OCI-LY3 (cell line): Measurements from ENCODE around the gene SHC4.
"Not testable (repeated sequence)": the region's sequence is repeated elsewhere in the genome, so short reads cannot be mapped to it uniquely, and the experiment has no call there.

Source experiments
- H2AFZ ChIP-seq: fragments of 200-600, 300-600 bp; shearing (Covaris generic); 2 replicates; pipeline ENCODE4 v1.6.0; 2014; ENCODE audit warnings: antibody characterized with exemption, low read depth, low read length
- H3K27ac ChIP-seq: fragments of 200-600, 300-600 bp; sonication (generic); 2 replicates; pipeline ENCODE4 v1.5.1; 2014; ENCODE audit warnings: mild to moderate bottlenecking, low read length, moderate library complexity, mixed read lengths
- H3K27me3 ChIP-seq: fragments of 200-600, 300-600 bp; sonication (generic); 2 replicates; pipeline ENCODE4 v1.6.1; 2014; ENCODE audit warnings: low read depth, low read length, mixed read lengths
- H3K36me3 ChIP-seq: fragments of 200-600, 300-600 bp; sonication (generic); replicated peaks from 2 replicates; pipeline ENCODE3; 2014; ENCODE audit warnings: low read depth, low read length, mixed read lengths
- H3K4me1 ChIP-seq: fragments of 300-600, 200-600 bp; sonication (generic); 2 replicates; pipeline ENCODE4 v1.6.1; 2014; ENCODE audit warnings: low read length, mixed read lengths
- H3K4me2 ChIP-seq: fragments of 200-600, 300-600 bp; sonication (generic); 2 replicates; pipeline ENCODE4 v1.6.1; 2014; ENCODE audit warnings: low read length, mixed read lengths
- H3K4me3 ChIP-seq: fragments of 300-600, 200-600 bp; sonication (generic); 2 replicates; pipeline ENCODE4 v1.5.1; 2014; ENCODE audit warnings: antibody characterized with exemption, mild to moderate bottlenecking, low read length, moderate library complexity
- H3K79me2 ChIP-seq: fragments of 300-600, 200-600 bp; shearing (Covaris generic); 2 replicates; pipeline ENCODE4 v1.6.1; 2014; ENCODE audit warnings: mild to moderate bottlenecking, low read length, mixed read lengths
- H3K9ac ChIP-seq: fragments of 300-600, 200-600 bp; shearing (Covaris generic); 2 replicates; pipeline ENCODE4 v1.6.0; 2014; ENCODE audit warnings: mild to moderate bottlenecking, low read length, moderate library complexity
- H3K9me3 ChIP-seq: fragments of 200-600, 300-600 bp; shearing (Covaris generic); 2 replicates; pipeline ENCODE4 v1.6.1; 2014; ENCODE audit warnings: low read length, mixed read lengths; ENCODE audit not compliant: insufficient read depth
- H4K20me1 ChIP-seq: fragments of 200-600, 300-600 bp; sonication (generic); 2 replicates; pipeline ENCODE4 v1.6.1; 2016; ENCODE audit warnings: low read length, mixed read lengths; ENCODE audit not compliant: insufficient read depth
- EZH2phosphoT487 ChIP-seq: fragments of 200-600 bp; shearing (Covaris generic); IDR thresholded peaks from 2 replicates; pipeline ENCODE4 v1.6.1; 2018; ENCODE audit warnings: antibody characterized with exemption, mixed run types, low read depth
- TF ChIP-seq, protein P1 (sequence below): fragments of 200-600, 300-600 bp; sonication (generic); IDR thresholded peaks from 2 replicates; pipeline ENCODE4 v1.5.1; 2014; ENCODE audit warnings: antibody characterized with exemption, low read length, low read depth

SHC4 gene

DNA sequence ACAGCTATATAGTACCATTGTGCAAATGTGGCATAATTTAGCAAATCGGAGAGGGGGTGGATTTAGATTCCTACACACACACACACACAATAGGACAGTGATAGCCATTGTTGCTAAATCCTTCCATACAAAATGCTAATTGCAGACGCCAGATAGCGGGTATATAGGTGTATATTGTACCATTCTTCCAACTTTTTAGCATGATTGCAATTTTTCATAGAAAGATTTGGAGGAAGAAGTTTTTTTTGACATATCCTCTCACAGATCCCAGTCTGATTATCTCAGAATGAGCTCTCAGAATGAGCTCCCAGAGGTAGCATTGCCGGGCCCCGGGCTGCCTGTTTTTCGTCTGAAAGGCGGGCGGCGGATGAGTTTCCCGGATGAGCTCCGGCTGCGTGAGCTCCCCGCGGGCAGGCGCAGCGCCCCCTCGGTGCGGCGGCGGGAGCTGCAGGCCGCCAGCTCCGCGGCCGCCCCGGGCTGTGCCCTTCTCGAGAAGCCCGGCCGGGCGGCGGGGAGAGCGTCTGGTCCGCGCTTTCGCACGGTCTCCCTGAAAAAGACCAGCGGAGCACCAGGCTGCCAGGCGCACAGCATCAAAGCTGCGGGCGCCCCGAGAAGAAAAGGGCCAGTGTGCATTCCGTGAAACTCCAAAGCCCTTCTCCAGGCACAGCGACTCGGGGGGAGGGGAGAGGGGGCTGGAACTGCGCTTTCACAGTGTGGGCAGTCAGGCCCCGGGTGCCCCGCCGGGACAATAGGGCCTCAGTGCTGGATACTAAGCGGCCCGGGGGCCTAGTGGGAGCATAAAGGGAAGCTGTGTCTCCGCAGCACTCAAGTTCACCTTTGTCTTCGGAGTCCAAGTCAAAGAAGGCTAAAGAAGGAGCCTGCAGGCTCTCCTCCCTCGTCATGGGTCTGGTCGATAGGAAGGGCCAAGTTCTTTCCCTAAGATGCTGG lies 12.0 kb upstream of the SHC4 start:
- H3K4me1 ChIP-seq = peaks cover 11% of the 10 kb centered on the region; the same call in 1 of the 2 replicates
- no peaks in the 10 kb centered on the region for H3K79me2 ChIP-seq
- TF ChIP-seq EZH2phosphoT487 = no peak
- TF ChIP-seq, protein P1, sequence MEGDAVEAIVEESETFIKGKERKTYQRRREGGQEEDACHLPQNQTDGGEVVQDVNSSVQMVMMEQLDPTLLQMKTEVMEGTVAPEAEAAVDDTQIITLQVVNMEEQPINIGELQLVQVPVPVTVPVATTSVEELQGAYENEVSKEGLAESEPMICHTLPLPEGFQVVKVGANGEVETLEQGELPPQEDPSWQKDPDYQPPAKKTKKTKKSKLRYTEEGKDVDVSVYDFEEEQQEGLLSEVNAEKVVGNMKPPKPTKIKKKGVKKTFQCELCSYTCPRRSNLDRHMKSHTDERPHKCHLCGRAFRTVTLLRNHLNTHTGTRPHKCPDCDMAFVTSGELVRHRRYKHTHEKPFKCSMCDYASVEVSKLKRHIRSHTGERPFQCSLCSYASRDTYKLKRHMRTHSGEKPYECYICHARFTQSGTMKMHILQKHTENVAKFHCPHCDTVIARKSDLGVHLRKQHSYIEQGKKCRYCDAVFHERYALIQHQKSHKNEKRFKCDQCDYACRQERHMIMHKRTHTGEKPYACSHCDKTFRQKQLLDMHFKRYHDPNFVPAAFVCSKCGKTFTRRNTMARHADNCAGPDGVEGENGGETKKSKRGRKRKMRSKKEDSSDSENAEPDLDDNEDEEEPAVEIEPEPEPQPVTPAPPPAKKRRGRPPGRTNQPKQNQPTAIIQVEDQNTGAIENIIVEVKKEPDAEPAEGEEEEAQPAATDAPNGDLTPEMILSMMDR = peak; percentile 79
- H3K27ac ChIP-seq = no peak overlapping the region
- no peaks in the 10 kb centered on the region for H4K20me1 ChIP-seq
- H3K9me3 ChIP-seq = no peaks in the 10 kb centered on the region
- peak overlapping the region; percentile 97 for H2AFZ ChIP-seq
- no peaks in the 10 kb centered on the region; the same call in 1 of the 2 replicates for H3K27me3 ChIP-seq
- no peaks in the 10 kb centered on the region for H3K36me3 ChIP-seq
- H3K9ac ChIP-seq = peak overlapping the region; percentile 88
- peak overlapping the region; percentile 91 for H3K4me3 ChIP-seq
- H3K4me2 ChIP-seq = peak overlapping the region; percentile 100

DNA sequence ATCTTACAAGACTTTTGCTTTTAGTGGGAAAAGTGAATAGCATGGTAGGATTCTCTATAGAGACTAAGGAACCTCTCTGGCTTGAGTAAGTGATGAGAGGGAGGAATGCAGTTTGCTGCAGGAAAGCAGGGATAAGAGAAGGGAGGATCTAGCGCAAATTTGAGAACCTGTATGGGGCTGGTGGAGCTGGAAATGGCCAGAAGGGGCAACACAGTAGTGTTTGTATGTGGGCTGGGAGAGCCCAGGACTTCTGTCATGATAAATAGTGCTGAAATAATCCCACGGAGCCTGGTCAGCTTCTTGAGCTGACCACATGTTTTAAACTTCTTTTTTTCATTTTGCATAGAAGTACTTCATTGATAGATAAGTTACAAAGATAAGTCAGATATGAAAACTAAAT lies 11.2 kb upstream of the SHC4 start:
- Histone ChIP-seq H2AFZ (peak overlapping the region; percentile 97), H3K27ac (no peak overlapping the region), H3K79me2 (no peaks in the 10 kb centered on the region), H3K4me2 (peak overlapping the region; percentile 100), H4K20me1 (no peaks in the 10 kb centered on the region), H3K9me3 (no peaks in the 10 kb centered on the region), H3K9ac (no peak overlapping the region), H3K36me3 (no peaks in the 10 kb centered on the region), H3K4me1 (peaks cover 11% of the 10 kb centered on the region; the same call in 1 of the 2 replicates), H3K4me3 (peak overlapping the region; percentile 91), H3K27me3 (no peaks in the 10 kb centered on the region; the same call in 1 of the 2 replicates)
- TF ChIP-seq, protein P1 = 0 out of 2 replicates have a peak, but pooled peaks have one; percentile 4
- no peak for TF ChIP-seq EZH2phosphoT487

DNA sequence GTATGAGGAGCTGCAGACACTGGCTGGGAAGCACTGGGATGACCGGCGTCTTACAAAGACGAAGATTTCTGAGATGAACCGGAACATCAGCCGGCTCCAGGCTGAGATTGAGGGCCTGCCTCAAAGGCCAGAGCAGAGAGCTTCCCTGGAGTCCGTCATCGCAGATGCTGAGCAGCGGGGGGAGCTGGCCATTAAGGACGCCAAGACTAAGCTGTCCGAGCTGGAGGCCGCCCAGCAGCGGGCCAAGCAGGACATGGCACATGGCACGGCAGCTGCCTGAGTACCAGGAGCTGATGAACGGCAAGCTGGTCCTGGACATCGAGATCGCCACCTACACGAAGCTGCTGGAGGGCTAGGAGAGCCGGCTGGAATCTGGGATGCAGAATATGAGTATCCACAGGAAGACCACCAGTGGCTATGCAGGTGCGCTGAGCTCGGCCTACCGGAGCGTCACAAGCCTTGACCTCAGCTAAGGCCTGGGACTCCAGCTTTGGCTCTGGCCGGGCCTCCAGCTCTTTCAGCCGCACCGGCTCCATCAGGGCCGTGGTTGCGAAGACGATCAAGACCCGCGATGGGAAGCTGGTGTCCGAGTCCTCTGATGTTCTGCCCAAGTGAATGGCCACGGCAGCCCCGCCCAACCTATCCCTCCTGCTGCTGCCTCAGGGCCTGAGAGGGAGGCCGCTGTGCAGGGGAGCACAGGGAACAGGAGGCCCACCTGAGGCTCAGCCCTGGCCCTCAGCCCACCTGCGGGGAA lies 9.2 kb upstream of the SHC4 start:
- Histone ChIP-seq H3K36me3 (no peaks in the 10 kb centered on the region), H3K4me3 (no peak overlapping the region), H3K9me3 (no peaks in the 10 kb centered on the region), H3K4me2 (no peak overlapping the region), H3K79me2 (no peaks in the 10 kb centered on the region), H2AFZ (no peak overlapping the region), H3K27ac (no peak overlapping the region), H4K20me1 (no peaks in the 10 kb centered on the region), H3K9ac (no peak overlapping the region), H3K27me3 (no peaks in the 10 kb centered on the region; the same call in 1 of the 2 replicates), H3K4me1 (peaks cover 11% of the 10 kb centered on the region; the same call in 1 of the 2 replicates)
- TF ChIP-seq, protein P1 = no peak
- TF ChIP-seq EZH2phosphoT487 = no peak

DNA sequence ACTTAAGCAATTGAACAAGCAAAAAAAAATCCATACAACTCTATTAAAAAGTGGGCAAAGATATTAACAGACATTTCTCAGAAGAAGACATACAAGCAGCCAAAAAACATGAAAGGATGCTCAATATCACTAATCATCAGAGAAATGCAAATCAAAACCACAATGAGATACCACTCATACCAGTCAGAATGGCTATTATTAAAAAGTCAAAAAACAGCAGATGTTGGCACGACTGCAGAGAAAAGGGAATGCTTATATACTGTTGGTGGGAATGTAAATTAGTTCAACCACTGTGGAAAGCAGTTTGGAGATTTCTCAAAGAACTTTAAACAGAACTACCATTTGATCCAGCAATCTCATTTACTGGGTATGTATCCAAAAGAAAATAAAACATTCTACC lies 7.2 kb upstream of the SHC4 start:
- not testable (repeated sequence) for H3K9me3 ChIP-seq, H3K4me2 ChIP-seq, H3K27me3 ChIP-seq, H4K20me1 ChIP-seq, H3K79me2 ChIP-seq, H3K9ac ChIP-seq, H3K27ac ChIP-seq, H3K4me3 ChIP-seq, H3K36me3 ChIP-seq, H2AFZ ChIP-seq
- H3K4me1 ChIP-seq = peaks cover 14% of the 10 kb centered on the region
